Neural progenitor cell (in vitro differentiated cells): ENCODE results near the gene FBXO27. TPM values are rescaled to one million over a fixed set of nuclear protein-coding genes. Genes with fewer than 3 reads are reported as not detected.
A peak's percentile ranks its signal among the peaks of the same experiment; 100 is the strongest.

ENCODE experiments used
- DNase-seq: peaks from one replicate; pipeline ENCODE4 v3.0.0-alpha.2; 2016; ENCODE audit warnings: low spot score
- H2AFZ ChIP-seq: fragments of 200-600 bp; sonication (generic); replicated peaks from 2 replicates; pipeline ENCODE4 v1.6.1; 2016; ENCODE audit warnings: antibody characterized with exemption
- H3F3A ChIP-seq: fragments of 200-600 bp; sonication (generic); 2 replicates; pipeline ENCODE4 v1.6.1; 2016; ENCODE audit warnings: antibody characterized with exemption, low read depth
- H3K27ac ChIP-seq: fragments of 200-600 bp; sonication (generic); 2 replicates; pipeline ENCODE4 v1.5.1; 2016; ENCODE audit warnings: mild to moderate bottlenecking
- H3K27me3 ChIP-seq: fragments of 200-600 bp; sonication (generic); 2 replicates; pipeline ENCODE4 v1.6.1; 2016; ENCODE audit warnings: mild to moderate bottlenecking, moderate library complexity
- H3K36me3 ChIP-seq: fragments of 200-600 bp; sonication (generic); 2 replicates; pipeline ENCODE4 v1.5.1; 2016
- H3K4me1 ChIP-seq: fragments of 200-600 bp; sonication (generic); 2 replicates; pipeline ENCODE4 v1.6.1; 2016; ENCODE audit warnings: mixed run types
- H3K4me2 ChIP-seq: fragments of 200-600 bp; sonication (generic); 2 replicates; pipeline ENCODE4 v1.6.1; 2016
- H3K4me3 ChIP-seq: fragments of 200-600 bp; sonication (generic); 2 replicates; pipeline ENCODE4 v1.5.1; 2016
- H3K79me2 ChIP-seq: fragments of 200-600 bp; sonication (generic); 2 replicates; pipeline ENCODE4 v1.6.1; 2016; ENCODE audit warnings: low read depth
- H3K9ac ChIP-seq: fragments of 200-600 bp; sonication (generic); 2 replicates; pipeline ENCODE4 v1.6.1; 2016
- H3K9me3 ChIP-seq: fragments of 200-600 bp; sonication (generic); 2 replicates; pipeline ENCODE4 v1.5.1; 2016; ENCODE audit warnings: low read depth
- H4K20me1 ChIP-seq: fragments of 200-600 bp; sonication (generic); 2 replicates; pipeline ENCODE4 v1.6.1; 2016; ENCODE audit warnings: low read depth
- H3K27ac Mint-ChIP-seq: 3 replicates; pipeline ENCODE4 v1.8.0; 2021; ENCODE audit warnings: mixed read lengths
- H3K27me3 Mint-ChIP-seq: 2 replicates; pipeline ENCODE4 v1.8.0; 2022; ENCODE audit warnings: low read depth, mild to moderate bottlenecking, inconsistent platforms, moderate library complexity, mixed read lengths; ENCODE audit not compliant: insufficient read depth
- H3K36me3 Mint-ChIP-seq: 3 replicates; pipeline ENCODE4 v1.8.0; 2021; ENCODE audit warnings: mixed read lengths
- H3K4me1 Mint-ChIP-seq: 3 replicates; pipeline ENCODE4 v1.8.0; 2021; ENCODE audit warnings: mixed read lengths
- H3K4me3 Mint-ChIP-seq: 3 replicates; pipeline ENCODE4 v1.8.0; 2021; ENCODE audit warnings: mild to moderate bottlenecking, moderate library complexity, mixed read lengths
- H3K9me3 Mint-ChIP-seq: 3 replicates; pipeline ENCODE4 v1.8.0; 2020; ENCODE audit warnings: mixed read lengths
- EZH2 ChIP-seq: fragments of 200-600 bp; sonication (generic); IDR thresholded peaks from 2 replicates; pipeline ENCODE4 v1.6.1; 2017; ENCODE audit warnings: antibody characterized with exemption, mild to moderate bottlenecking, moderate library complexity
- EZH2phosphoT487 ChIP-seq: fragments of 200-600 bp; sonication (generic); IDR thresholded peaks from 2 replicates; pipeline ENCODE4 v1.6.1; 2017; ENCODE audit warnings: antibody characterized with exemption
- total RNA-seq: library from RNA; depleted of rRNA; stranded (reverse); fragments of >200 nt; gene quantifications from 2 replicates; pipeline ENCODE4 v1.2.3, GENCODE V29; 2015; ENCODE audit warnings: low replicate concordance
- TF ChIP-seq, protein P1 (sequence below): fragments of 200-600 bp; sonication (generic); IDR thresholded peaks from 2 replicates; pipeline ENCODE4 v1.5.1; 2017; ENCODE audit warnings: antibody characterized with exemption, mild to moderate bottlenecking

The FBXO27 gene
- total RNA-seq, 1 donor from 2014 or later: 3.1 TPM

DNA sequence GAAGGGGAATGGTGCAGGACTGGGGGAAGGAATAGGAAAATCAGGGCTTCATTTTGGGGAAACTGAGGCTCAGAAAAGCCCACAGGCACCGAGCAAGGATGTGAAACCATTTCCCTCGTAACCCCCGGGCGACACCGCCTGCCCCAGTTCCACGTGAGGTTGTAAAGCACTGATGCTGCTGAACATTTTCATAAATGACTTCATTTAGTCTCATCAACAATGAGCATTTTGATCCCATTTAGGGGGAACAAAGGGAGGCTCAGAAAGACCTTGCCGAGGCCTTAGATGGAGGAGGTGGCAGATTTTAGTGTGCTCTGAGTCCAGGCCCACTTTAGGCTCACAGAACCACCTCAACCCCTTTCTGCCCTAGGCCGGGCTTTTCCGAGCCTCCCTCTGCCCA lies 20.5 kb upstream of the FBXO27 start:
- H3K4me3 ChIP-seq: no peak overlapping the region
- no peak overlapping the region for H2AFZ ChIP-seq
- DNase-seq: no peak
- H3K9ac ChIP-seq: no peak overlapping the region
- no peaks in the 10 kb centered on the region for H3K4me1 ChIP-seq
- H3K79me2 ChIP-seq: no peaks in the 10 kb centered on the region
- TF ChIP-seq, protein P1, sequence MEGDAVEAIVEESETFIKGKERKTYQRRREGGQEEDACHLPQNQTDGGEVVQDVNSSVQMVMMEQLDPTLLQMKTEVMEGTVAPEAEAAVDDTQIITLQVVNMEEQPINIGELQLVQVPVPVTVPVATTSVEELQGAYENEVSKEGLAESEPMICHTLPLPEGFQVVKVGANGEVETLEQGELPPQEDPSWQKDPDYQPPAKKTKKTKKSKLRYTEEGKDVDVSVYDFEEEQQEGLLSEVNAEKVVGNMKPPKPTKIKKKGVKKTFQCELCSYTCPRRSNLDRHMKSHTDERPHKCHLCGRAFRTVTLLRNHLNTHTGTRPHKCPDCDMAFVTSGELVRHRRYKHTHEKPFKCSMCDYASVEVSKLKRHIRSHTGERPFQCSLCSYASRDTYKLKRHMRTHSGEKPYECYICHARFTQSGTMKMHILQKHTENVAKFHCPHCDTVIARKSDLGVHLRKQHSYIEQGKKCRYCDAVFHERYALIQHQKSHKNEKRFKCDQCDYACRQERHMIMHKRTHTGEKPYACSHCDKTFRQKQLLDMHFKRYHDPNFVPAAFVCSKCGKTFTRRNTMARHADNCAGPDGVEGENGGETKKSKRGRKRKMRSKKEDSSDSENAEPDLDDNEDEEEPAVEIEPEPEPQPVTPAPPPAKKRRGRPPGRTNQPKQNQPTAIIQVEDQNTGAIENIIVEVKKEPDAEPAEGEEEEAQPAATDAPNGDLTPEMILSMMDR: no peak
- TF ChIP-seq EZH2phosphoT487 (no peak), EZH2 (no peak)
- H3F3A ChIP-seq: no peaks in the 10 kb centered on the region
- no peak overlapping the region for H3K4me3 Mint-ChIP-seq
- H3K27me3 Mint-ChIP-seq: no peaks in the 10 kb centered on the region
- H3K4me2 ChIP-seq: no peak overlapping the region
- H3K9me3 Mint-ChIP-seq: peaks cover 5% of the 10 kb centered on the region
- no peaks in the 10 kb centered on the region for H3K36me3 Mint-ChIP-seq
- peaks cover 4% of the 10 kb centered on the region for H3K27me3 ChIP-seq
- H4K20me1 ChIP-seq: no peaks in the 10 kb centered on the region
- no peaks in the 10 kb centered on the region for H3K36me3 ChIP-seq
- no peak overlapping the region for H3K27ac Mint-ChIP-seq
- no peaks in the 10 kb centered on the region for H3K4me1 Mint-ChIP-seq
- no peak overlapping the region for H3K27ac ChIP-seq
- no peaks in the 10 kb centered on the region for H3K9me3 ChIP-seq

DNA sequence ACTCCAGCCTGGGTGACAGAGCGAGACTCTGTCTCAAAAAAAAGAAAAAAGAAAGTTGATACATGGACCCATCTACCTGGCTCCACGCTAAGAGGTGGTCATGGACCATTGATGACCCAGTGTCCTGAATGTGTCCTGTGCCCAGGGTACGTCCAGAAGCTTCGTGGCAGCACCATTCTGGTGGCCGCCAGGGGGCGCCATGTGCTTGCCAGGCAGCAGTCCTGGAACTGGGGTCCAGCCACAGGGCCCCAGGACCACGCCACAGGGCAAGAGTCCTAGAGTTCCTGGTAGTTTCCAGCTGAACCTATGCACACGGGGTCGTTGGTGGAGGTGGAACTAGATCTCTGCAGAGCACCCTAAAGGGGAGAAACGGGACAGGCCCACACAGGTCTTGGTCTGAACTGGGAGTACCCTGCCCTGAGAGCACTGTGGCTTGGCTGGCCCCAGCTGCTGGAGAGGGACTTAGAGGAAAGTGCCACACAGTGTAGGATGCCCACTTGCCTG lies 19.9 kb upstream of the FBXO27 start:
- no peaks in the 10 kb centered on the region for H3K36me3 Mint-ChIP-seq
- H3K36me3 ChIP-seq: no peaks in the 10 kb centered on the region
- H3K4me1 Mint-ChIP-seq: no peaks in the 10 kb centered on the region
- no peak overlapping the region for H3K27ac ChIP-seq
- peak; percentile 85 for DNase-seq
- H2AFZ ChIP-seq: no peak overlapping the region
- no peak overlapping the region for H3K4me3 ChIP-seq
- no peak overlapping the region for H3K27ac Mint-ChIP-seq
- H3K9me3 ChIP-seq: no peaks in the 10 kb centered on the region
- H3K9ac ChIP-seq: no peak overlapping the region
- peaks cover 3% of the 10 kb centered on the region for H3K9me3 Mint-ChIP-seq
- TF ChIP-seq EZH2phosphoT487 (no peak), EZH2 (no peak)
- TF ChIP-seq, protein P1: peak; percentile 95
- no peaks in the 10 kb centered on the region for H3K27me3 Mint-ChIP-seq
- H3K4me2 ChIP-seq: no peak overlapping the region
- no peaks in the 10 kb centered on the region for H3K4me1 ChIP-seq
- no peak overlapping the region for H3K4me3 Mint-ChIP-seq
- no peaks in the 10 kb centered on the region for H4K20me1 ChIP-seq
- H3K79me2 ChIP-seq: no peaks in the 10 kb centered on the region
- peaks cover 4% of the 10 kb centered on the region for H3K27me3 ChIP-seq
- H3F3A ChIP-seq: no peaks in the 10 kb centered on the region

DNA sequence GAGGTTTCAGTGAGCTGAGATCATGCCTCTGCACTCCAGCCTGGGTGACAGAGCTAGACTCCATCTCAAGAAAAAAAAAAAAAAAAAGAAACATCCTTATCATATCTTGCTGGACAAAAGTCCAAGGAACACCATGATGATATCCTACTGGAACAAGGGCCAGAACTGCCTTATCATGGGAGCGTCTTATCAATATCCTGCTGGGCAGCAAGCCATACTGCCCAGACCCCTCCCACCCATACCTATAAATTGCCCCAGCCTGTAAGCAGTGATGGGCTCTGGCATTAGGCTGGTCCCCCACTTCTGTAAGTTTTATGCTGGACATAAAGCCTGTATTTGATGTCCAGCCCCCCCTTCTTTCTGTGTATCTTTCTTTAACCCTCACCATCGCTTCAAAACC lies 14.7 kb upstream of the FBXO27 start:
- H3K9me3 ChIP-seq: no peaks in the 10 kb centered on the region
- no peaks in the 10 kb centered on the region for H3K36me3 ChIP-seq
- peaks cover 4% of the 10 kb centered on the region for H3K27me3 ChIP-seq
- no peak overlapping the region for H3K4me2 ChIP-seq
- H3K27ac ChIP-seq: no peak overlapping the region
- DNase-seq: no peak
- Mint-ChIP-seq H3K4me1 (no peaks in the 10 kb centered on the region), H3K9me3 (peaks cover 13% of the 10 kb centered on the region), H3K27ac (no peak overlapping the region), H3K27me3 (peaks cover 5% of the 10 kb centered on the region), H3K4me3 (no peak overlapping the region), H3K36me3 (no peaks in the 10 kb centered on the region)
- H3K79me2 ChIP-seq: no peaks in the 10 kb centered on the region
- H2AFZ ChIP-seq: no peak overlapping the region
- H3K4me1 ChIP-seq: no peaks in the 10 kb centered on the region
- no peak for TF ChIP-seq EZH2phosphoT487
- TF ChIP-seq, protein P1: no peak
- TF ChIP-seq EZH2: no peak
- no peaks in the 10 kb centered on the region for H3F3A ChIP-seq
- H3K4me3 ChIP-seq: no peak overlapping the region
- H4K20me1 ChIP-seq: no peaks in the 10 kb centered on the region
- no peak overlapping the region for H3K9ac ChIP-seq
